PC-9 (cell line): Measurements from ENCODE around the gene CDC42BPA. TPM values are rescaled to one million over a fixed set of nuclear protein-coding genes. Genes with fewer than 3 reads are reported as not detected.

ENCODE experiments used
- BruUV-seq: library from RNA; stranded (reverse); fragments of 400-500 nt; replicated peaks from 2 replicates; lab custom pipeline; 2021; lab: Mats Ljungman, UMichigan
- CTCF ChIA-PET: fragments of 300-600 bp; sonication (Branson Sonifier 250); formaldehyde crosslinking; loops from one replicate; lab custom pipeline; 2022; ENCODE audit warnings: antibody characterized with exemption; lab: Charles Lee
- POLR2A ChIA-PET: fragments of 300-600 bp; sonication (Branson Sonifier 250); formaldehyde crosslinking; loops from one replicate; lab custom pipeline; 2022; ENCODE audit warnings: antibody characterized with exemption; ENCODE audit not compliant: unreplicated experiment; lab: Charles Lee
- DNase-seq, 2 experiments: peaks; one replicate each; pipeline versions ENCODE4 v3.0.0 to v3.0.0-alpha.2; 2015 to 2022; ENCODE audit warnings: mixed read lengths in 1 of 2
- H2AFZ ChIP-seq: fragments of 200-600 bp; sonication (generic); 2 replicates; pipeline ENCODE4 v1.8.1; 2017; ENCODE audit warnings: antibody characterized with exemption
- H3F3A ChIP-seq: fragments of 200-600 bp; sonication (generic); 2 replicates; pipeline ENCODE4 v1.8.1; 2017; ENCODE audit warnings: antibody characterized with exemption, mild to moderate bottlenecking, low read depth; ENCODE audit not compliant: insufficient read depth
- H3K27ac ChIP-seq: fragments of 200-600 bp; sonication (generic); 2 replicates; pipeline ENCODE4 v1.6.1; 2016; ENCODE audit warnings: mixed run types
- H3K27me3 ChIP-seq: fragments of 200-600 bp; sonication (generic); 2 replicates; pipeline ENCODE4 v1.6.1; 2016; ENCODE audit warnings: low read depth, mixed run types; ENCODE audit not compliant: insufficient read depth
- H3K36me3 ChIP-seq: fragments of 200-600 bp; sonication (generic); 2 replicates; pipeline ENCODE4 v1.6.1; 2016; ENCODE audit warnings: low read depth, mixed run types
- H3K4me1 ChIP-seq: fragments of 200-600 bp; sonication (generic); replicated peaks from 2 replicates; pipeline ENCODE4 v1.6.1; 2016; ENCODE audit warnings: mixed run types; ENCODE audit not compliant: insufficient read depth
- H3K4me2 ChIP-seq: fragments of 200-600 bp; sonication (generic); 2 replicates; pipeline ENCODE4 v1.6.1; 2017; ENCODE audit warnings: mixed run types
- H3K4me3 ChIP-seq: fragments of 200-600 bp; sonication (generic); 2 replicates; pipeline ENCODE4 v1.6.1; 2016; ENCODE audit warnings: mixed run types
- H3K79me2 ChIP-seq: fragments of 200-600 bp; sonication (generic); 2 replicates; pipeline ENCODE4 v1.6.1; 2017; ENCODE audit warnings: low read depth, mixed run types
- H3K9me2 ChIP-seq: fragments of 200-600 bp; sonication (generic); 2 replicates; pipeline ENCODE4 v1.8.1; 2017; ENCODE audit warnings: mild to moderate bottlenecking; ENCODE audit not compliant: insufficient read depth
- H3K9me3 ChIP-seq: fragments of 200-600 bp; sonication (generic); 2 replicates; pipeline ENCODE4 v1.8.1; 2016; ENCODE audit warnings: low read depth; ENCODE audit not compliant: insufficient read depth
- H4K20me1 ChIP-seq: fragments of 200-600 bp; sonication (generic); 2 replicates; pipeline ENCODE4 v1.8.1; 2017; ENCODE audit not compliant: insufficient read depth
- CTCF ChIP-seq: fragments of 200-600 bp; sonication (generic); conservative IDR thresholded peaks from 2 replicates; pipeline ENCODE4 v1.6.1; 2017; ENCODE audit warnings: mixed run types, antibody characterized with exemption, mild to moderate bottlenecking, moderate library complexity
- EZH2 ChIP-seq: fragments of 200-600 bp; sonication (generic); IDR thresholded peaks from 2 replicates; pipeline ENCODE4 v1.8.0; 2017; ENCODE audit warnings: antibody characterized with exemption, low read depth
- intact Hi-C: fragments of 100-400 bp; cut with micrococcal nuclease; formaldehyde crosslinking; loops from one replicate; pipeline ENCODE4 v1.10.0; 2022; ENCODE audit not compliant: unreplicated experiment
- total RNA-seq: library from RNA; stranded (reverse); gene quantifications from 2 replicates; pipeline ENCODE4 v1.2.3, GENCODE V29; 2021

CDC42BPA gene
- total RNA-seq, 1 experiment from 2014 or later: 47.5 TPM

GRCh38 chr1:227297073-227297793 lies 21.1 kb downstream of the CDC42BPA start:
- no peak overlapping the region for H3K27ac ChIP-seq
- BruUV-seq: no TSS peak
- no peak overlapping the region for H2AFZ ChIP-seq
- H3K27me3 ChIP-seq: no peaks in the 10 kb centered on the region
- H3K4me3 ChIP-seq: no peak overlapping the region
- peaks cover 15% of the 10 kb centered on the region; the same call in 1 of the 2 replicates for H3F3A ChIP-seq
- H3K4me2 ChIP-seq: no peak overlapping the region
- CTCF ChIA-PET: no interaction called here
- peaks cover 25% of the 10 kb centered on the region for H3K4me1 ChIP-seq
- H3K79me2 ChIP-seq: peaks cover 87% of the 10 kb centered on the region
- H3K9me2 ChIP-seq: no peaks in the 10 kb centered on the region
- no peaks in the 10 kb centered on the region for H3K36me3 ChIP-seq
- 0 out of 2 replicates have a peak, but pooled peaks cover 4% of the 10 kb centered on the region for H4K20me1 ChIP-seq
- POLR2A ChIA-PET: no interaction called here
- TF ChIP-seq CTCF (no peak), EZH2 (no peak)
- intact Hi-C loops: no loop called here
- DNase-seq: no peak
- peaks cover 7% of the 10 kb centered on the region for H3K9me3 ChIP-seq

- no TSS peak for BruUV-seq
- 0 out of 2 replicates have a peak, but pooled peaks cover 4% of the 10 kb centered on the region for H4K20me1 ChIP-seq
- H3K4me1 ChIP-seq: peaks cover 24% of the 10 kb centered on the region
- no peak overlapping the region for H3K4me3 ChIP-seq
- DNase-seq: no peak
- H3K9me3 ChIP-seq: peaks cover 7% of the 10 kb centered on the region
- H3K27me3 ChIP-seq: no peaks in the 10 kb centered on the region
- H2AFZ ChIP-seq: no peak overlapping the region
- peaks cover 12% of the 10 kb centered on the region; the same call in 1 of the 2 replicates for H3F3A ChIP-seq
- no peak for TF ChIP-seq CTCF
- no peak for TF ChIP-seq EZH2
- no peak overlapping the region for H3K4me2 ChIP-seq
- intact Hi-C loops: no loop called here
- H3K36me3 ChIP-seq: no peaks in the 10 kb centered on the region
- H3K79me2 ChIP-seq: peaks cover 87% of the 10 kb centered on the region
- ChIA-PET POLR2A (no interaction called here), CTCF (no interaction called here)
- no peaks in the 10 kb centered on the region for H3K9me2 ChIP-seq
- H3K27ac ChIP-seq: no peak overlapping the region
Observed at GRCh38 chr1:227295609-227296008, 22.7 kb downstream of the CDC42BPA start.

GRCh38 chr1:227285745-227286144 lies 32.5 kb downstream of the CDC42BPA start:
- no peak for DNase-seq
- TF ChIP-seq CTCF (no peak), EZH2 (no peak)
- intact Hi-C loops: no loop called here
- ChIA-PET POLR2A (interaction anchor here (0.7 kb wide), 1 partner anchor 116 kb away, joined by 4 read pairs; no protein-coding TSS in a partner anchor), CTCF (no interaction called here)
- Histone ChIP-seq H2AFZ (no peak overlapping the region), H3F3A (no peaks in the 10 kb centered on the region; the same call in 1 of the 2 replicates), H3K9me3 (peaks cover 18% of the 10 kb centered on the region), H3K27me3 (no peaks in the 10 kb centered on the region), H4K20me1 (no peaks in the 10 kb centered on the region), H3K4me2 (no peak overlapping the region), H3K79me2 (peaks cover 39% of the 10 kb centered on the region), H3K27ac (no peak overlapping the region), H3K9me2 (no peaks in the 10 kb centered on the region), H3K4me1 (no peaks in the 10 kb centered on the region), H3K36me3 (no peaks in the 10 kb centered on the region), H3K4me3 (no peak overlapping the region)
- no TSS peak for BruUV-seq
